ENCODE data around the gene ADH1C. TPM values are rescaled to one million over a fixed set of nuclear protein-coding genes. Genes with fewer than 3 reads are reported as not detected.

Gene ADH1C
- total and polyA plus RNA-seq, 9 of the 15 experiments (the other 6 are each of a cell fraction or from before 2014, with no cell fraction given), result 0.40 TPM; not detected in 8

DNA sequence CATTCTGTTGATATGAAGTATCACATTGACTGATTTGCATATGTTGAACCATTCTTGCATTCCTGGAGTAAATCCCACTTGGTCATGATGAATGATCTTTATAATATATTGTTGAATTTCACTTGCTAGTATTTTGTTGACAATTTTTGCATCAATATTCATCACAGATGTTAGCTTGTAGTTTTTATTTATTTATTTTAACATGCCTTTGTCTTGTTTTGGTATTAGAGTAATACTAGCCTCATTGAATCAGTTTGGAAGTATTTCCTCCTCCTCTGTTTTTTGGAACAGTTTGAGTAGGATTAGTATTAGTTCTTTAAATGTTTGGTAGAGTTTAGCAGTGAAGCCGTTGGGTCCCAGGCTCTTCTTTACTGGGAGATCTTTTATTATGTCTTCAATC, 13.9 kb upstream of the ADH1C start:
- ATAC-seq (no peak), FAIRE-seq (no peak), DNase-seq (ENCODE audit: extremely low read depth in 1 of 4, low spot score in 3 of 4) (no peak)
- no peaks in the 10 kb centered on the region for H3K36me3 ChIP-seq (ENCODE audit: control insufficient read depth, insufficient read depth, low read length)
- in situ Hi-C loops (cut with MboI) (no loop called here), intact Hi-C loops (cut with micrococcal nuclease) (no loop called here)
- no peak overlapping the region for H3K4me3 ChIP-seq
- ChIA-PET CTCF (ENCODE audit: low intra/inter-chr PET ratio) (no interaction called here), POLR2A (interaction anchor here (0.5 kb wide), 1 partner anchor 64 kb away, joined by 3 read pairs; no protein-coding TSS in a partner anchor)
- 0% methylated on average over 1 of the region's 1 CpG for WGBS (ENCODE audit: insufficient coverage, low coverage, missing lambda C conversion rate)
- no peaks in the 10 kb centered on the region for H3K9me1 ChIP-seq (ENCODE audit: control insufficient read depth, insufficient read depth, low read length)
- no peak overlapping the region for H3K27ac ChIP-seq (ENCODE audit: extremely low read depth, low read depth, low read length)
- H3K27me3 ChIP-seq (ENCODE audit: control insufficient read depth in 2 of 2, insufficient read depth in 2 of 2, low read length in 2 of 2), result no peaks in the 10 kb centered on the region
- BruUV-seq (replicated peaks), result no TSS peak
- no peak overlapping the region for H3K9ac ChIP-seq (ENCODE audit: insufficient read depth in 1 of 2, low read depth in 2 of 2, low read length in 2 of 2)
- no peaks in the 10 kb centered on the region for H3K79me2 ChIP-seq (ENCODE audit: control insufficient read depth, insufficient read depth, low read length)
- H3K4me2 ChIP-seq (ENCODE audit: insufficient read depth, low read length), result no peak overlapping the region
- no peaks in the 10 kb centered on the region for H4K20me1 ChIP-seq (replicated peaks; ENCODE audit: control insufficient read depth, insufficient read depth, low read length)
- no peaks in the 10 kb centered on the region for H3K4me1 ChIP-seq (replicated peaks in 1 of 2; ENCODE audit: control insufficient read depth in 2 of 2, insufficient read depth in 2 of 2, low read length in 2 of 2)
- no peaks in the 10 kb centered on the region for H3K9me3 ChIP-seq (replicated peaks; ENCODE audit: control insufficient read depth, insufficient read depth, low read depth, low read length)
- H2AFZ ChIP-seq (ENCODE audit: low read depth, low read length), result no peak overlapping the region
- TF ChIP-seq FOS (IDR thresholded peaks at IDR 0.05; ENCODE audit: extremely low read depth, insufficient read length) (no peak), PML (IDR thresholded peaks at IDR 0.05; ENCODE audit: low read length) (no peak), HDGF (IDR thresholded peaks at IDR 0.05) (no peak), RAD51 (IDR thresholded peaks at IDR 0.05; ENCODE audit: borderline replicate concordance, low read depth) (no peak), U2AF1 (optimal IDR thresholded peaks at IDR 0.05; ENCODE audit: low read depth, low read length) (no peak), SRSF9 (IDR thresholded peaks at IDR 0.05; ENCODE audit: borderline replicate concordance, low read depth, low read length) (no peak), MCM3 (IDR thresholded peaks at IDR 0.05) (no peak)
- TF ChIP-seq, protein P1, sequence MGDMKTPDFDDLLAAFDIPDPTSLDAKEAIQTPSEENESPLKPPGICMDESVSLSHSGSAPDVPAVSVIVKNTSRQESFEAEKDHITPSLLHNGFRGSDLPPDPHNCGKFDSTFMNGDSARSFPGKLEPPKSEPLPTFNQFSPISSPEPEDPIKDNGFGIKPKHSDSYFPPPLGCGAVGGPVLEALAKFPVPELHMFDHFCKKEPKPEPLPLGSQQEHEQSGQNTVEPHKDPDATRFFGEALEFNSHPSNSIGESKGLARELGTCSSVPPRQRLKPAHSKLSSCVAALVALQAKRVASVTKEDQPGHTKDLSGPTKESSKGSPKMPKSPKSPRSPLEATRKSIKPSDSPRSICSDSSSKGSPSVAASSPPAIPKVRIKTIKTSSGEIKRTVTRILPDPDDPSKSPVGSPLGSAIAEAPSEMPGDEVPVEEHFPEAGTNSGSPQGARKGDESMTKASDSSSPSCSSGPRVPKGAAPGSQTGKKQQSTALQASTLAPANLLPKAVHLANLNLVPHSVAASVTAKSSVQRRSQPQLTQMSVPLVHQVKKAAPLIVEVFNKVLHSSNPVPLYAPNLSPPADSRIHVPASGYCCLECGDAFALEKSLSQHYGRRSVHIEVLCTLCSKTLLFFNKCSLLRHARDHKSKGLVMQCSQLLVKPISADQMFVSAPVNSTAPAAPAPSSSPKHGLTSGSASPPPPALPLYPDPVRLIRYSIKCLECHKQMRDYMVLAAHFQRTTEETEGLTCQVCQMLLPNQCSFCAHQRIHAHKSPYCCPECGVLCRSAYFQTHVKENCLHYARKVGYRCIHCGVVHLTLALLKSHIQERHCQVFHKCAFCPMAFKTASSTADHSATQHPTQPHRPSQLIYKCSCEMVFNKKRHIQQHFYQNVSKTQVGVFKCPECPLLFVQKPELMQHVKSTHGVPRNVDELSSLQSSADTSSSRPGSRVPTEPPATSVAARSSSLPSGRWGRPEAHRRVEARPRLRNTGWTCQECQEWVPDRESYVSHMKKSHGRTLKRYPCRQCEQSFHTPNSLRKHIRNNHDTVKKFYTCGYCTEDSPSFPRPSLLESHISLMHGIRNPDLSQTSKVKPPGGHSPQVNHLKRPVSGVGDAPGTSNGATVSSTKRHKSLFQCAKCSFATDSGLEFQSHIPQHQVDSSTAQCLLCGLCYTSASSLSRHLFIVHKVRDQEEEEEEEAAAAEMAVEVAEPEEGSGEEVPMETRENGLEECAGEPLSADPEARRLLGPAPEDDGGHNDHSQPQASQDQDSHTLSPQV (IDR thresholded peaks at IDR 0.05), result no peak
- TF ChIP-seq, protein P2, sequence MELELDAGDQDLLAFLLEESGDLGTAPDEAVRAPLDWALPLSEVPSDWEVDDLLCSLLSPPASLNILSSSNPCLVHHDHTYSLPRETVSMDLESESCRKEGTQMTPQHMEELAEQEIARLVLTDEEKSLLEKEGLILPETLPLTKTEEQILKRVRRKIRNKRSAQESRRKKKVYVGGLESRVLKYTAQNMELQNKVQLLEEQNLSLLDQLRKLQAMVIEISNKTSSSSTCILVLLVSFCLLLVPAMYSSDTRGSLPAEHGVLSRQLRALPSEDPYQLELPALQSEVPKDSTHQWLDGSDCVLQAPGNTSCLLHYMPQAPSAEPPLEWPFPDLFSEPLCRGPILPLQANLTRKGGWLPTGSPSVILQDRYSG (tag; conservative IDR thresholded peaks at IDR 0.05; ENCODE audit: low read depth), result no peak
- TF ChIP-seq, protein P3, sequence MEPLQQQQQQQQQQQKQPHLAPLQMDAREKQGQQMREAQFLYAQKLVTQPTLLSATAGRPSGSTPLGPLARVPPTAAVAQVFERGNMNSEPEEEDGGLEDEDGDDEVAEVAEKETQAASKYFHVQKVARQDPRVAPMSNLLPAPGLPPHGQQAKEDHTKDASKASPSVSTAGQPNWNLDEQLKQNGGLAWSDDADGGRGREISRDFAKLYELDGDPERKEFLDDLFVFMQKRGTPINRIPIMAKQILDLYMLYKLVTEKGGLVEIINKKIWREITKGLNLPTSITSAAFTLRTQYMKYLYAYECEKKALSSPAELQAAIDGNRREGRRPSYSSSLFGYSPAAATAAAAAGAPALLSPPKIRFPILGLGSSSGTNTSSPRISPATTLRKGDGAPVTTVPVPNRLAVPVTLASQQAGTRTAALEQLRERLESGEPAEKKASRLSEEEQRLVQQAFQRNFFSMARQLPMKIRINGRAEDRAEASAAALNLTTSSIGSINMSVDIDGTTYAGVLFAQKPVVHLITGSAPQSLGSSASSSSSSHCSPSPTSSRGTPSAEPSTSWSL (CRISPR knock-in tag; IDR thresholded peaks at IDR 0.05; ENCODE audit: borderline replicate concordance), result no peak
- TF ChIP-seq, protein P4, sequence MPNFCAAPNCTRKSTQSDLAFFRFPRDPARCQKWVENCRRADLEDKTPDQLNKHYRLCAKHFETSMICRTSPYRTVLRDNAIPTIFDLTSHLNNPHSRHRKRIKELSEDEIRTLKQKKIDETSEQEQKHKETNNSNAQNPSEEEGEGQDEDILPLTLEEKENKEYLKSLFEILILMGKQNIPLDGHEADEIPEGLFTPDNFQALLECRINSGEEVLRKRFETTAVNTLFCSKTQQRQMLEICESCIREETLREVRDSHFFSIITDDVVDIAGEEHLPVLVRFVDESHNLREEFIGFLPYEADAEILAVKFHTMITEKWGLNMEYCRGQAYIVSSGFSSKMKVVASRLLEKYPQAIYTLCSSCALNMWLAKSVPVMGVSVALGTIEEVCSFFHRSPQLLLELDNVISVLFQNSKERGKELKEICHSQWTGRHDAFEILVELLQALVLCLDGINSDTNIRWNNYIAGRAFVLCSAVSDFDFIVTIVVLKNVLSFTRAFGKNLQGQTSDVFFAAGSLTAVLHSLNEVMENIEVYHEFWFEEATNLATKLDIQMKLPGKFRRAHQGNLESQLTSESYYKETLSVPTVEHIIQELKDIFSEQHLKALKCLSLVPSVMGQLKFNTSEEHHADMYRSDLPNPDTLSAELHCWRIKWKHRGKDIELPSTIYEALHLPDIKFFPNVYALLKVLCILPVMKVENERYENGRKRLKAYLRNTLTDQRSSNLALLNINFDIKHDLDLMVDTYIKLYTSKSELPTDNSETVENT (CRISPR knock-in tag; IDR thresholded peaks at IDR 0.05), result no peak
